ENCODE results near the gene RAP1GAP.

DNA sequence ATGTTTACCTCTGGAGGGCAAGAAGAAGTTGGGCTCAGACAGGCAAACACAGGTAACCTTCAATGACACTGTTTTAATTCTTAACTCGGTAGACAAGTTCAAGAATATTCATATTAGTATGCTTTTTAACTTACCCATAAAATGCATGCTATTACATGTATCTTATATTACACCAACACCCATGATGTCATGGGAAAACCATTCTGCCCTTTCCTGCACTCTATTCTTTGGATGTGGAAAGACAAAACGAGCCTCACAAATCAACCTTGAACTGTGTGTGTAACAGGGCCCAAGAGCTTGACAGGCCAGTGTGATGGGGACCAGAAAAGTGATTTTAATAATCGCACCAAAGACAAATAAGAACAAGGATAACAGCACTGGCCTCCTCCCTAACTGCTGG lies 22.6 kb upstream of the RAP1GAP start:
- TF ChIP-seq CTCF (IDR thresholded peaks at IDR 0.05) = no peak
- no peak for TF ChIP-seq POLR2AphosphoS5 (IDR thresholded peaks at IDR 0.05)

Measured in stomach (tissue), 4 donors.